ENCODE measurements around the gene PRKAG2. TPM values are rescaled to one million over a fixed set of nuclear protein-coding genes. Genes with fewer than 3 reads are reported as not detected.
A peak's percentile ranks its signal among the peaks of the same experiment; 100 is the strongest.

PRKAG2 gene
- total RNA-seq, 1 donor from 2014 or later: 120 TPM

DNA sequence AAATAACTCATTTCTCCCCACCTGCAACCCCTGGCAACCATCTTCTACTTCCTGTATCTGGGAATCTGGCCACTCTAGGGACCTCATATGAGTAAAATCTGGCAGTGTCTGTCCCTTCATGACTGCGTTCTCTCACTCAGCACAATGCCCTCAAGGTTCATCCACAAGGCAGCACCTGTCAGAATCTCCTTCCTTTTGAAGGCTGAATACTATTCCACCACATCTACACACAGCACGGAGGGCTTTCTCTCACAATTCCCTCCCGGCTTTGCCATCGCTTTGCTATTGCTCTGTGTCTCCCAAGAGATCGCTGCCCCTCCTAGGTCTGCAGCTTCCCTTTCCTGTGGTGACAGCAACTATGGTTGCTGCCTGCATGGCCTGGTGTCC is 182.5 kb downstream of the PRKAG2 start:
- ATAC-seq (ENCODE audit: poor library complexity): no peak
- no peak for DNase-seq
- intact Hi-C loops (cut with DNase I): loop anchor here (2.0 kb wide), 1 partner anchor 22 kb away; no protein-coding TSS in a partner anchor

DNA sequence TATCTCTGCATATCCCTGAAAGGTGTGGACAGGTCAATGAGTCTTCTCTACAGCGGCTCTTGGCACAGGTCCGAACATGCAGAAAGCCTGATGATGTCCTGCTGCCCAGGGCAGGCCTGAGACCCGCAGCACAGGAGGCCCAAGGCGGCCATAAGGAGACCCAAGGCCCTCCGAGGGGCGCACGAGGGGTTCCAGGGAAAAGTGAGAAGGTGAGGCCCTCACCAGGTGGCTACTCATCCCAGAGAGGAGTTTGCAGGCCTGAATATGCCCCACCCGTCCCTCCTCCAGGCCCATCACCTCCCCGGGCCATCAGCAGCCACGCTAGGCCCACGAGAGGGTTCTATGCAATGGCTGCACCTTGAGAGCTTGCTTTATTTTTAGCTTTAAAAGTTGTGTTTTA is 183.8 kb downstream of the PRKAG2 start:
- no peak for ATAC-seq (ENCODE audit: poor library complexity)
- no peak for DNase-seq
- intact Hi-C loops (cut with DNase I): no loop called here

DNA sequence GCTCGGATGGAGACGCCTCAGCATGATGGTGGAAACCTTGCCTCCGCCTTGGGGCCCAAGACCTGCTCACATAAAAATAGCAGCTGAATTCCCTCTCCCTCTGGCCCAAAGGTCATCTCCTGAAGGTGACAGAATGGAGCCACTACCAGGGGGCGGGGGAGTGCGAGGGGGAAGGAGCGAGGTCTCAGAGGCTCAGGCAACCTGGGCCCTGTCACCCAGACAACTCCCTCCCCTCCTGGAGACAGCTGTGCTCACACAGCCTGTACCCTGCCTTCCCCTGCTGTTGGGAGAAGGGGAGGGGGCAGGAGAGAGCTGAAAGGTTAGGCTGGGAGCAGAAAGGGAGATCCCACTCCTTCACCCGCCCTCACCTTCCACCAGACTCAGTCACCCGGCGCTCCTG is 184.2 kb downstream of the PRKAG2 start:
- peak; percentile 28 for ATAC-seq (ENCODE audit: poor library complexity)
- peak; percentile 59 for DNase-seq
- intact Hi-C loops (cut with DNase I): no loop called here

DNA sequence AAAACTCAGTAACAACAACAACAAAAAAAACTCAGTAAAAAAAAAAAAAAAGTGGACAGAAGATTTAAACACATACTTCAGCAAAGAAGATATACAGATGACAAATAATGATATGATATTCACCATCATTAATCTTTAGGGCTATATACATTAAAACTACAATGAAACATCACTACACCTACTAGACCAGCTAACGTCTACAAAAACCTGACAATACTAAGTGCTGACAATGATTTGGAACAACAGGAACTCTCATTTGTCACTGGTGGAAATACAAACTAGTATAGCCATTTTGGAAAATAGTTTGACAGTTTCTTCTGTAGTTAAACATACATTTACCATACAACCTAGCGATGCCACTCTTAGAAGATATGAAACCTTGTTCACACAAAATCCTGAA is 185.5 kb downstream of the PRKAG2 start:
- DNase-seq: no peak
- intact Hi-C loops (cut with DNase I): no loop called here
- ATAC-seq (ENCODE audit: poor library complexity): no peak

DNA sequence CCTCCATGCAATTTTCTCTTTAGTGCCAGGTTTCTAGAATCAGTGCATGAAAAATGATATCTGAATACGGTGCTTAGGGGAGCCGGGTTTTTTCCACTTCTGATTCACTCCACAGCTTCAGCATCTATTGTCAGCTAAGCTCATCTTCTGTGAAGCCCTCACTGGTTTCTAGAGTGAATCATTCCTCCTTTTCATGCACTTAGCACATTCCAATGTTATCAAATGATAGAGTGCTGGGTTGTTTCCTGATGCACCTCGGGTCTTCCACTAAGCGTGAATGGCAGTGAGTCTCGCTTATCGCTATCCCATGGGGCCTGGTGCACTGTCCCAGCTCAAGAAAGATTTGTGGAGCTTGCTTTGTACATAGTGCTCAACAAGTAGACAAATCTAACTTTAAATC is 186.3 kb downstream of the PRKAG2 start:
- no peak for ATAC-seq (ENCODE audit: poor library complexity)
- DNase-seq: no peak
- intact Hi-C loops (cut with DNase I): no loop called here

DNA sequence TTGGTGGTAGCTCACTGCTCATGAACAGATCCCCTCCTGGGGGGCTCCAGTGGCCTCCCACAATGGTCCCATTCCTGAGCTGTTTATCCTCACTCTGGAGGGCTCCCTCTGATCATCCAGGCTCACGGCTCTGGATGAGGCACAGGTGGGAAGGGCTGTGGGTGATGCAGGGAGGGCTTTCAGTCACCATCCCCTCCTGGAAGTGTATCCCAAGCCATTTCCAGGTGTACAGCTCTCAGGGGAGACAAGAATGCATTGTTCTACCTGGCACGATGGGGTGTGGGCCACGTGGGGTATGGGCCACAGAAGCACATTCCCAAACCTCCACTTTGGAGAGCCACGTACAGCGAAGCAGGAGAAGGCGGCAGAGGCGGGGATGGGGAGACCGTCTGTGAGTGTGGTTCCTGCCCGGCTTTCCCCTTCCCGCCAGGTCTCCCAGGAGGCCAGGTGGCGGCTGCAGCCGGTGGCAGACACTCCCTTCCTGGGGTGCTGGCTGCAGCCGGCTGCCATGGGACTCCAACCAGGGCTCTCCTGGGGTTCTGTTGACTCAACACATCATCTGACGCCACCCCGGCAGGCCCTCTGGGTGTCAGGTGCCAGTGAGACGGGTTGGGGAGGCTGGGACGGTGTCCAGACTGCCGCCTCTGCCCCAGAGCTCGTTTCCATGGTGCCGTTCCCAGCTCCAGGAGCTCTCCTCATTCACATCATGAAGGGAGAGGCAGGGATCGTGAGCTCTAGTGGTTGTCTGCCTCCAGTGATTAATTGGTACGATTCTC is 187.5 kb downstream of the PRKAG2 start:
- ATAC-seq (ENCODE audit: poor library complexity): peak; percentile 69
- peak; percentile 72 for DNase-seq
- intact Hi-C loops (cut with DNase I): loop anchor here (5.0 kb wide), 1 partner anchor 57 kb away; no protein-coding TSS in a partner anchor

DNA sequence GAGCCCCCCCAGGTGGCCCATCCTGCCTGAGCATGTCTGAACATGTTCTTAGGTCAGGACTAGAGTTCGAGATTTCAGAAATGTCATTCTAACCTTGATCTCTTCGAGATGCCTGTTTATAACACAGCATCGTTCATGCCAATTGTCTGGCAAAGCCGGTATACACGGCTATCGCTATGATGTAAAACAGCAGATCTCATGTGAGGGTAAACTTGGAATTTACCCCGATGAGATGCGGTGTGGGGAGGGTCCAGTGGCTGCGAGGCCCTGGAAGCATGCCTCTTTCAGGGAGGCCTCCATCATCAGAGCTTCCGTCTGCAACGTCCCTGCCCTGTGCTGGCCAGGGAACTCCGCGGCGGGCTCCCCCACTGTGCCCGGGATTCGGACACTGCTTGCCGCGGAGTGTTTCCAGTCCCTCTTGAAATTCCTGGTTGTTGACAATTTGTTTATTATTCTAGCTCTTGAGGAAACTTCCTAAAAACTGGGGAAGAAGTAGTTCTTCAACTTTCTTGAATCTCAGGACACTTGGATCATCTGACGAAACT is 188.6 kb downstream of the PRKAG2 start:
- intact Hi-C loops (cut with DNase I): loop anchor here (5.0 kb wide), 1 partner anchor 56 kb away; no protein-coding TSS in a partner anchor
- ATAC-seq (ENCODE audit: poor library complexity) (no peak), DNase-seq (peak; percentile 39)

DNA sequence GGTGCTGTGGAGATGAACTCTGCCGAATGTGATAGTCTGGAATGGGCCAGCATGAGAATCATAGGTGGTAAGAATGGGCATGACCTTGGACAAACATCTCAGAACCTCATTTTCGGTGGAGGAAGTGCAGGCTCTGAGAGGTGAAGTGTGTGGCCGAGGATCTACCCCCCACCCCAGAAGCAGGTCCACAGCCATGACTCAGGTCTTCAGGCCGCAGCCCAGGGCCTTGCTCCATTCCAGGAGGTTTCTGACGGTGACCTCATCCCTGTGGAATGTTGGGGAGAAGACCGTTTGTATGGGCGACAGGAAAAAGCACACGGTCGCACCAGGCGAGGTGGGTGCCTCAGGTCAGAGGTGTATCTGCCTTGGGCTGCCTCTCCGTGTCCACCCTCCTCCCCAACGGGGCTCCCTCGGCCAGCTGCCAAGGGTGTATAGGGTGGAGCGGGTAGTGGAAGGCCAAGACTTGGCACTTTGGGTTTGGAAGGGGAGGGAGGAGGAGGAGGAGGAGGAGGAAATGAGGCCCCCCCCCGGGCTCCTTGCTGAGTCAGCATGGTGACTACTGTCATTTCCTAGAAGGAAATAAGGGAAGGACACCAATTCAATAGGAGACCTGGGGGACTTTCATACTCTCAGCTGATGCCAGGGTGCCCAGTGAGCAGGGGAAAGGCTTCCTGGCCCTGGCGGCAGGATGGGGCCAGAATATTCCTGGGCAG is 189.2 kb downstream of the PRKAG2 start:
- intact Hi-C loops (cut with DNase I): loop anchor here (5.0 kb wide), 1 partner anchor 55 kb away; no protein-coding TSS in a partner anchor
- DNase-seq: peak; percentile 55

DNA sequence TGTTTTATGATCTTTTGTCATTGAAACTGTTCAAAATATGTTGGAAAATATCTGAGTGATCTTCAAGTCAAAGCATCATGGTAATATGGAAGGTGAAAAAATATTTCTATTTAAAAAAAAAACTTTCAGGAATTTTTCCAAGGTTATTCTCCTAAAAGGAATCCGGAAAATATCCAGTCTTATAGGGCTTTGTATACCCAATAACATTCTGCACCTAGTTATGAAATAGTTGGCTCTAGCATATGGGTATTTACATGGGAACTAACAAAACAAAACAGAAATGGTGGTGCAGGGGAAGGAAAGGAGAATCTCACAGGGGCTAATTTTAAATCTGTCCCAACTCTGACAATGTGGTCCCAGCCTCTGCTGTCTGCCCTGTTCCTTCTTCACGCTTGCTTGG is 190.1 kb downstream of the PRKAG2 start:
- intact Hi-C loops (cut with DNase I): loop anchor here (5.0 kb wide), 1 partner anchor 55 kb away; no protein-coding TSS in a partner anchor
- DNase-seq (no peak), ATAC-seq (ENCODE audit: poor library complexity) (no peak)

More for the DNA sequence above, 189.2 kb downstream of the PRKAG2 start:
- peak; percentile 45 for ATAC-seq (ENCODE audit: poor library complexity)

DNA sequence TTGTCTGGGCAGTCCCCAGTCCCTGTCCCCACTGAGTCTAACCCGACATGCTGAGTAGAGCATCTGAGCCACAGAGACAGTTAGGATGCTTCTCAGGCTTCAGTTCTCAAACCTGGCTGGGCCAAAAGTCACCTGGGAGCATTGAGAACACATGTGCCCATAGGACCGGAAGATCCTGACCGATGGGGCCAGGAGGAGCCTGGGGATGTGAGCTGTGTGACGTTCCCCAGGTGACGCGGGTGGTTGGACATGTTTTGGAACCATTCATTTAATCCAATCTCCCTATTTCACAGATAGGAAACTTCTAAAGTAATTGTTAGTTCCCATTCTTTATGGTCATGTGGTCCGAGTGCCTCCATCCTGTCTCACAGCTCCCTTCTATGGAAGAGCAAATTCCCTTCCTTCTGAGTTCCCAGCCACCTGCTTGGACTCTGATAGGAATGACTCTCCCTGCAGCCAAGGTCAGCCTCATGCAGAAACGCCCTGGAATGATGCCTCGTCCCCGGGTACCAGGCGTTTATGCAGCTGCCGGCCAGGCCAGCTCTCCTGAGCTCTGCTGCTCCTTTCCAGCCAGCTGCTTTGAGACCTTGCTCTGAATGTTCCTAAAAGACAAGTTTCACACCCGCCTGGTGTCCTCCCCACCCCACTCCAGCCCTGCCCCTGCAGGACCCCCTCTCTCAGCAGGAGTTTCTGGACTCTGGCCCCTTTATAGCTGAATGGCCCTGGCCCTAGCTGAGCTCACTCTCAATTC is 190.7 kb downstream of the PRKAG2 start:
- intact Hi-C loops (cut with DNase I): loop anchor here (5.0 kb wide), 1 partner anchor 54 kb away; no protein-coding TSS in a partner anchor
- ATAC-seq (ENCODE audit: poor library complexity) (peak; percentile 52), DNase-seq (peak; percentile 41)

DNA sequence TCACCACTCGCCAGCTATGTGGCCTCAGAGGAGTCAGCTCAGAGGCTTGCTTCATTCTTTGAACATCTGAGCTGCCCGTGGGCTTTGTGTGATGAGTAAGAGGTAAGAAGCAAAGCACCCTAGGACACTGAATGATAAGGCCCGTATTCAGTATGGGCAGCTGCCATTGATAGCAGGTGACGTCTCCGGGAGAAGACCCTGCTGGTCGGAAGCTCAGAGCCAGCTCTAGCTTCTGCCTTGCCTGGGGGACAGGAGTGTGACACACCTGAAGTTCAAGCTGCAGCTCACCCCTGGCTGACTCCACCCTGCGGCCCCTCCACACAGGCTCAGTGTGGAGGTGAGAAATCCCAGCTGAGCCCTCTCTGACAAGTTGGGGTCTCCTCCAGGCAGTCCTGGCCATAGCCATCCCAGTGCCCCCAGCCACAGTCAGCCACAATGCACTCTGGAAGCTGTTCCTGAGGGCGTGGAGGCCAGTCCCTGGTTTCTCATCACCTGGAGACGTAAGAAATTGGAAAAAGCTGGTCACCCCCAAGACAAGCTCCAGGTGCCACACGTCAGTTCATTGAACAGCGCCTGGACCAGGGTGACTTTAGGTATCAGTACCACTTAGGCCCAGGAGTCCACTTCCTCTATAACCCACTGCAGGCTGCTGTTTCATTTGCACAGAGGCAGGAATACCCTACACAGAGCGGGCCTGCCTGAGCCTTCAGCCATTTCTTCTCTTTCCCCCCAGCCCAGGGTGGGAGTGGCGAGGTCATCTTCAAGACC is 192.3 kb downstream of the PRKAG2 start:
- ATAC-seq (ENCODE audit: poor library complexity) (no peak), DNase-seq (peak; percentile 7)
- intact Hi-C loops (cut with DNase I): loop anchor here (5.0 kb wide), 1 partner anchor 52 kb away; no protein-coding TSS in a partner anchor

DNA sequence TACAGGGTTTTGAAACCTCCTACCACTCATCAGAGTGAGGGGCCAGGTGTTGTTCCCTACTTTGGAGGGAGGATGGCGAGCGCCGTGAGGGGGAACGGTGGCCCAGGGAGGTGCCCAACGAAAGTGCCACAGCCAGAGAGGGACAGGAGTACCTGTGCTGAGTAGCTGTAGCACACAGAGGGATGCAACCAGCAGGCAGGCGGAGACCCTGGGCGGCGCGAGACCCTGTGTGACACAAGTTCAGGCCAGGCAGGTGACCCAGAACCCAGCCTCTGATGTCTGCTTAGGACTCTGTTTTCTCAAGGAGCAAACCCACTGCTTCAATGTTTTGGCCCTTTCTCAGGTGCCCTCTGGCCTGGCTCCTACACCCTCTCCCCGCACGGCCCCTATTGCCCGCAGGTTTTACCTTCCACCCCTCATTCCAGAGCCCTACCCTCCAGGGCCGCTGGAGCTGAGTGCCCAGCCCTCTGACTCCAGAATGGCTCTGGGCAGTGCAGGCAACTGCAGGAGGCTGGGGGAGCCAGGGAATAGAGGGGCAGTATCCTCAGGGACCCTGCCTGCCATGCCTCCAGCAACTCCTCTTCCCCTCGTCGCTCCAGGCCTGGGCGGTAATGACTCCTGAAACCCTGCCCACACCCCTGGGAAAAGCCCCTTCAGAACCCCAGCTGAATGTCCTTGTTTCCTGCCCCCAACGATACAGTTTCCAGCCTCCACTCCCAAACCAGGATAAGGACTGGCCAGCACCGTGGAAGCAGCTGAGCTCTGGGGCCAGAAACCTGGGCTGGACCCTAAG is 193.1 kb downstream of the PRKAG2 start:
- intact Hi-C loops (cut with DNase I): no loop called here
- no peak for DNase-seq
- ATAC-seq (ENCODE audit: poor library complexity): no peak

DNA sequence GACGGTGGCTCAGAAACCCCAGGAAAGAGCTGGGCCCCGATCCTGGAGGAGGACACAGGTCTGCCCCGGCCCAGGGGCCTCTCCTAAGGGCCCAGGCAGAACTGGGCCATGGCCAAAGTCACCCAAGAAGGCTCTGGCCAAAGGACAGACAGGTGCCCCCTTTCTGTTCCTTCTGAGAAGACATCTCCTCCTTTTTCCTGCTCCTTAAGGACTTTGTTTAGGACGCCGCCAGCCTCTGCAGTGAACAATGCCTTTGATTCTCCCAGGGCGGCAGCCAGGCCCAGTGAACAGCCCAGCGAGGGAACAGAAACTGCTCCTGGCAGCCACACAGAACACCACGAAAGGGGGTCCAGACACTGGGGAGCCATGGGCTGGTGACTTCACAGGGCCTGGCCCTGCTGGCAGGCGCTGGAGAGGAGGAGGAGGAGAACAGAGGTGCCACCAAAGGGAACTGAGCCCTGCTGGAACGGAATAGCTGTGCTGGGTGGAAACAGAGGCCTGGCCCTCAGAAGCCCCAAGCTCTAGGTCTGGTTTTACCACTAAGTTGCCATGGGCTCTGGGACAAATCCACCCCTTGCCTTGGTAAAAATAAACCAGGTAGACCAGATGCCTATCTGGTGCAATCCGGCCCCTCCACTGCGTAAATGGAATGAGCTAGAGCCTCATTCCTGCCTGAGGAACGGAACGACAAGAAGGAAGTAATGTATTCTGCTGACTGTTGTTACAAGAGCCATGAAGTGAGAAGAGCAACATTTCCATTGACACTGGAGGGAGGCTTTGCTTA is 193.9 kb downstream of the PRKAG2 start:
- DNase-seq (no peak), ATAC-seq (ENCODE audit: poor library complexity) (no peak)
- intact Hi-C loops (cut with DNase I): no loop called here

DNA sequence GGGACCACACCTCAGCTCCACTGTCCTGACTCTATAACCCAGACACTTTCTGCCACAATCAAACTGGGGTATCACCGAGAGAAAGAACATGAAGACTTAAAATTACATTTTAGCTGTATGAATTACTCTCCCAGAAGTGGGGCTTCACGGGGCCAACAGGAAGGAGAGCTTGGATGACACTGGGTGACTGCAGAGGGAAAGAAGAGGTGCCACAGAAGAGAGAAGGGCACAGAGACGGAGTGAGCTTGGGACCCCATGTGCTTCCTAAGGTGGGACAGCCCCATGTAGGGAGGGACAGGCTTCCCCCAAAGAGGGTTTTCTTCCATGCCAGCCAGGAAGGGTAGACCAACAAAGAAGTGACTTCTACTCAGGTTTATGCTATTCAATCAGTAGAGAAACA is 195.2 kb downstream of the PRKAG2 start:
- intact Hi-C loops (cut with DNase I): no loop called here
- ATAC-seq (ENCODE audit: poor library complexity) (no peak), DNase-seq (no peak)

DNA sequence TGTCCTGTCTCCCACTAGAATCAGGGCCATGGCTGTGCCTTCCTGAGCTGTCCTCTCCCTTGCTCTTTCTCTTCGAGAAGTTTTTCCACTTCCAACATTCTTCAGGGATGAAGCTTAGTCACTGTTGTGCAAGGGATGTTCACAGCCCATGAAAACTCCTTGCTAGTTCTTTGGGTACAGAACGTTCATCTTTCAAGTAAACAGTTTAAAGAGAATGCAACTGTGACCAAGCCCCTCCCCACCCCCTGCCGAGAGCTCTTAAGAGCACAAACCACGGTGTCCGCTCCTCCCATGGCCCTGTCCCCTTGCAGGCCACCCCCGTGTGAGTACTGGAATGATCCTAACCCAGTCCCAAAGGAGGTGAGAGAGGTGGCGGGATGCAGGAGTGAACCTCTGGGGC is 196.1 kb downstream of the PRKAG2 start:
- no peak for DNase-seq
- intact Hi-C loops (cut with DNase I): no loop called here
- no peak for ATAC-seq (ENCODE audit: poor library complexity)

DNA sequence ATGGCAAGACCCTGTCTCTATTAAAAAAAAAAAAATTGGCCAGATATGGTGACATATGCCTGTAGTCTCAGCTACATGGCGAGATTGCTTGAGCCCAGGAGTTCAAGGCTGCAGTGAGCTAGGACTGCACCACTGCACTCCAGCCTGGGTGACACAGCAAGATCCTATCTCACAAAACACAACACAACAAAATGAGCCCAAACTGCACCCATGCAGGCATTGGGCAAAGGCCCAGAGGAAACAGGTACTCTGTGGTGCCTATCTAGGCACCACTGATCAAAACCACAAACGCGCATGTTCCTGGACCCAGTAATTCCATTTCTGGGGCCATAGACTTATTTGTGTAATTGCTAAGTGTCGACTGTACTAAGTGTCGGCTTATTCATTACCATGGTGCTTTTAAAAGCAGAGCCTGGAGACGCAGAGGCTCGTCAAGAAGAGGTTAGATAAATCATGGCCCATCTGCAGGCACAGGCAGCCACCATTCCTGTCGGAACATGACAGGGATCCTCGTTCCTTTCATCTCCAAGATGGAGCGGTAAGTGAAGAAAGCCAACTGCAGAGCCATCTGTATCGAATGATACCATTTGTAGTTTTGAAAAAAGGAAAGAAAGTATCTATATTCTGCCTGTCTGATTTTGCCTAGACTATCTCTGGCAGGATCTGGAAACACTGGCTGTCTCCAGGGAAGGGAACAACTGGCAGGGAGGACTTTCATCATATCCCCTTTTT is 196.9 kb downstream of the PRKAG2 start:
- ATAC-seq (ENCODE audit: poor library complexity): no peak
- intact Hi-C loops (cut with DNase I): no loop called here
- no peak for DNase-seq
